Frontal cortex (tissue), 4 donors: ENCODE results near the gene PDSS2. TPM values are rescaled to one million over a fixed set of nuclear protein-coding genes. Genes with fewer than 3 reads are reported as not detected.
"Not testable (repeated sequence)": the region's sequence is repeated elsewhere in the genome, so short reads cannot be mapped to it uniquely, and the experiment has no call there.

ENCODE experiments used
- DNase-seq, 2 donors: peaks; one replicate each; pipeline ENCODE4 v3.0.0; 2012; ENCODE audit warnings: low spot score in 2 of 2
- FAIRE-seq: peaks from 2 replicates; lab custom pipeline; 2012; peaks lifted over from hg19 to GRCh38; lab: Jason Lieb, UNC
- total RNA-seq: library from RNA; depleted of rRNA; stranded (reverse); fragments of >200 nt; gene quantifications from one replicate; pipeline ENCODE4 v1.2.3, GENCODE V29; 2014
- donor health status: control.
- donor health status: control.
- donor health status: control.

PDSS2 gene
- total RNA-seq, 1 donor from 2014 or later = 6.9 TPM

DNA sequence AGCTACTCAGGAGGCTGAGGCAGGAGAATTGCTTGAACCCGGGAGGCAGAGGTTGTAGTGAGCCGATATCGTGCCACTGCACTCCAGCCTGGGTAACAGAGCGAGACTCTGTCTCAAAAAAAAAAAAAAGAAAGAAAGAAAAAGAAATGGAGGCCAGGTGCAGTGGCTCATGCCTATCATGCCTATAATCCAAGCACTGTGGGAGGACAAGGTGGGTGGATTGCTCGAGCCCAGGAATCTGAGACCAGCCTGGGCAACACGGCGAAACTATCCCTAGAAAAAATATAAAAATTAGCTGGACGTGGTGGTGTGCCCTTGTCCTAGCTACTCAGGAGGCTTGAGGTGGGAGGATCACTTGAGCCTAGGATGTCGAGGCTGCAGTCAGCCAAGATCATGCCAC is 170.1 kb downstream of the PDSS2 start:
- not testable (repeated sequence) for DNase-seq, FAIRE-seq

DNA sequence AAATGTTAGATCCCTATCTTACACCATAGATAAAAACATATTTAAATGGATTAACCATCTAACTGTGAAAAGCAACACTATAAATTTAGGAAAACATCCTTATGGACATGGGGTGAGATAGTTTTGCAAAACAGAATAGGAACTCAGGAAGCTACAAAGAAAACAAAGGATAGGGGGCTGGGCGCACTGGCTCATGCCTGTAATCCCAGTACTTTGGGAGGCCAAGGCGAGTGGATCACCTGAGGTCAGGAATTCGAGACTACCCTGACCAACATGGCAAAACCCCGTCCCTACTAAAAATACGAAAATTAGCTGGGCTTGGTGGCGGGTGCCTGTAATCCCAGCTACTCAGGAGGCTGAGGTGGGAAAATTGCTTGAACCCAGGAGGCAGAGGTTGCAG is 173.7 kb downstream of the PDSS2 start:
- FAIRE-seq, DNase-seq: not testable (repeated sequence)

- FAIRE-seq (no peak), DNase-seq (no peak)
Measured at GRCh38 chr6:107284805-107285204, 174.6 kb downstream of the PDSS2 start.

- DNase-seq (no peak), FAIRE-seq (no peak)
Measured at GRCh38 chr6:107280791-107281190, 178.6 kb downstream of the PDSS2 start.

GRCh38 chr6:107280001-107280400 is 179.4 kb downstream of the PDSS2 start:
- DNase-seq, FAIRE-seq: not testable (repeated sequence)

DNA sequence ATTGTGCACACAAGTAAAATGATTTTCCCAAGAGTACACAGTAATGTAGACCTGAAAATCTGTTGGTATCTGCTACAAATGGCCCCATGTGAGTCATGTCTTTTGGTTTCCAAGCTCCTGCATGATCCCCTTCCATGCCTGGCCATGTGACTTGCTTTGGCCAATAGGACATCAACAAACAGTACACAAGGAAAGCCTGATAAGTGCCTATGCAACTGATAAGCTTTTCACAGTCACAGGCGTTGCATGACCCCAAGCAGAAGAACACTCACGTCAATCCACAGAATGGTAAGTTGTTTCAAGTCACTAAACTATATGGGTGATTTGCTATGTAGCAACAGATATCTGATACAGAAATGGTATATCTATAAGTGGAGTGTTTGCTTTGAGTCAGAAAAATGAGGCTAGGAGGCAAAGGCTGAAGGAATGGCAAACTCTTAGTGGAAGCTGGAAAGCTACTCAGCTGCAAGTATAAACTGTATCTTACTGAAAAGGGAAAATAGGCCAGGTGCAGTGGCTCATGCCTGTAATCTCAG is 184.0 kb downstream of the PDSS2 start:
- FAIRE-seq = no peak
- no peak for DNase-seq

- FAIRE-seq (no peak), DNase-seq (no peak)
Measured at GRCh38 chr6:107274288-107274687, 185.1 kb downstream of the PDSS2 start.

DNA sequence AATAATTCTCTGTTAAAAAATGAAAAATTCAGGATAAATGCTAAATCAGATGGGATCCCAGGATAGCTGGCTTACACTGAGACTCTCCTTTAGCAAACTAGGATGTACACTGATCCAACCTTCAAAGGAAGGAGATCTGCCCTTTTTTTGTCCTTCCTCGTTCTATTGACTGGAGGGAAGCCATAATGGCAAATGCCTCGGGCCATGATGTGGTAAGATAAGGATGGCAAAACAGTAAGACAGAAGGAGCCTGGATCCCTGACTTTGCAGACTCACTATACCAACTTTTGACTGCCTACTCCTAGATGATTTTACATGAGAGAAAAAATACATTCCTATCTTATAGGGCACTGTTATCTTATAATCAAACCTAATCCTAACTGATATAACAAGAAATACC is 187.1 kb downstream of the PDSS2 start:
- FAIRE-seq (no peak), DNase-seq (no peak)

- FAIRE-seq = no peak
- DNase-seq = no peak
Measured at GRCh38 chr6:107271208-107271790, 188.1 kb downstream of the PDSS2 start.

DNA sequence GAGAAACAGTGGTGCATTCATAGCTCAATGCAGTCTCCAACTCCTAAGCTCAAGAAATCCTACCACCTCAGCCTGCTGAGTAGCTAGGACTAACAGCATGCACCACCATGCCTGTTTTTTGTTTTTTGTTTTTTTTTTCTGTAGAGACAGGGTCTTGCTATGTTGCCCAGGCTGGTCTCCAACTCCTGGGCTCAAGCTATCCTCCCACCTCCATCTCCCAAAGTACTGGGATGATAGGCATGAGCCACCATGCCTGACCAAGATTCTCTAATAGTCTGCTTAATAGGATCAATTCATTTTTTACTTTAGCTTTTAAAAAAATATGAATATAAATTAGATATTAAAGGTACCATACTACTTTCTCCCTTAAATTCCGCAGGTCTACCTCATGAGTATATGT is 191.7 kb downstream of the PDSS2 start:
- DNase-seq (no peak), FAIRE-seq (no peak)

GRCh38 chr6:107267006-107267405 is 192.4 kb downstream of the PDSS2 start:
- DNase-seq (no peak), FAIRE-seq (no peak)

- FAIRE-seq (no peak), DNase-seq (no peak)
Measured at GRCh38 chr6:107266563-107266962, 192.8 kb downstream of the PDSS2 start.

DNA sequence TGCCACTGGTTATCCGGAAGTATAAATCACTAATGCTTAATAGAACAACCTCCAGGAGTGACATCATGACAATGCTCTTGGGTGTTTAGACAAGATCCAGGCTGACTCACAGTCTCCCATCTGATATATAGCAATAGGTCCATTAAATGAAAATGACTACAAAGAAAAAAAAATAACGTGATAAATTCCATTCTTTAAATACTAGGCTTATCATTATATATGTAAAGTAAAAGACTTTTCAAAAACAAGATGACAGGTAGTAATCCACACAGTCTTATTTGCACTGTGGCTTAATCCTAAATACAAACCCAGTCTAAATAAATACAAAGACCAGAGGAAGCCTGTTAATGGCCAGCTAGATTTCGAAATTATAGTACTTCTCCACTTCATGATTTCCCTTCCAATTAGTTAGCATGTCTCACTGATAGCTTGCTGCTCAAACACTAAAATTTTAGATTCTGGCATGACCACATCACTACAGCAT is 195.0 kb downstream of the PDSS2 start:
- no peak for FAIRE-seq
- no peak for DNase-seq

- no peak for FAIRE-seq
Measured at GRCh38 chr6:107259951-107260350, 199.4 kb downstream of the PDSS2 start.

DNA sequence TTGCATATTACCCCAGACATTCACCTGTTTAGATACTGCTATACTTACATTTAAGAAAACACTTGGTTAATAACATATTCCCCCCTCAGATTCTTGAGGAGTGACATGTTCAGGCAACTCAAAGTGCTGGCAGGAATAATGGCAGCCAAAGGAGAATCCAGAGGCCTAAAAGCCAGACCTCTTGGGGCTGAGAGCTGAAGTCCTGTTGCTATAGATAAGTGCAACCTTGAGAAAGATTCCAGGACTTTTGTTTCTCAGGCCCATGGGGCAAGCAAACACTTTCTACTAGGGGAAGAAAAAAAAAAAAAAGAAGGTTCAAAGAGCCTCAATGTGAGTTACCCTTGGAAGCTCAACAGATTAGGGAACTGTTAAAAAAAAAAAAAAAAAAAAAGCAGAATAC is 211.2 kb downstream of the PDSS2 start:
- no peak for DNase-seq
- no peak for FAIRE-seq

More at GRCh38 chr6:107259951-107260350, 199.4 kb downstream of the PDSS2 start:
- DNase-seq = no peak

DNA sequence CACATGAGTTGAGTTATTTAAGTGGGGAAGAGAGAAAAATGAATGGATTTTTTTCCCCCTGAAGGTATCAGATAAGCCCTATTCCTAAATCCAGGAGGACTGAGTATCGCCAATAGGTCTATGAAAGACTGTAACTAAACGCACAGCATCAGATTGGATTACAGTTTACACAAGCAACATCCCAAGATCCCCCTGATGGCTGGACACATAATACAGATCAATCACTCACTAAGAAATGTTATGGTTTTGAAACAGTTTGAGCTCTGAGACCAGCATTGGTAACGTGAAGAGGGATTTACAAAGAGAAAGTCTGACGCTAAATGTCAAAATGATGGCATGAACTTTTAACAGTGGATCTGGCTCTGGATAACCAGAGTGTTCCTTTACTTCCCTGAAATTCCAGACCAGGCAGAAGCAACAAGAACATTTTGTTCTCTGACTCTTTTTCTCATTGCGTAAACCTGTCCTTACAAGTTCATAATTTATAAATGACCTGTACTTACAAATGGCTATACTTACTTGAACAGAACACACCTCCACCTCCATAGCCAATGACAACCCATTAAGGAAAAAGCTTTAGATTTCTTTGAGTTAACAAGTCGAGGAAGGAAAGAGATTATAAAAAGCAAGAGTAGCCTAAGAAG is 212.3 kb downstream of the PDSS2 start:
- DNase-seq (no peak), FAIRE-seq (no peak)

- no peak for DNase-seq
- no peak for FAIRE-seq
Measured at GRCh38 chr6:107246249-107246971, 213.0 kb downstream of the PDSS2 start.

DNA sequence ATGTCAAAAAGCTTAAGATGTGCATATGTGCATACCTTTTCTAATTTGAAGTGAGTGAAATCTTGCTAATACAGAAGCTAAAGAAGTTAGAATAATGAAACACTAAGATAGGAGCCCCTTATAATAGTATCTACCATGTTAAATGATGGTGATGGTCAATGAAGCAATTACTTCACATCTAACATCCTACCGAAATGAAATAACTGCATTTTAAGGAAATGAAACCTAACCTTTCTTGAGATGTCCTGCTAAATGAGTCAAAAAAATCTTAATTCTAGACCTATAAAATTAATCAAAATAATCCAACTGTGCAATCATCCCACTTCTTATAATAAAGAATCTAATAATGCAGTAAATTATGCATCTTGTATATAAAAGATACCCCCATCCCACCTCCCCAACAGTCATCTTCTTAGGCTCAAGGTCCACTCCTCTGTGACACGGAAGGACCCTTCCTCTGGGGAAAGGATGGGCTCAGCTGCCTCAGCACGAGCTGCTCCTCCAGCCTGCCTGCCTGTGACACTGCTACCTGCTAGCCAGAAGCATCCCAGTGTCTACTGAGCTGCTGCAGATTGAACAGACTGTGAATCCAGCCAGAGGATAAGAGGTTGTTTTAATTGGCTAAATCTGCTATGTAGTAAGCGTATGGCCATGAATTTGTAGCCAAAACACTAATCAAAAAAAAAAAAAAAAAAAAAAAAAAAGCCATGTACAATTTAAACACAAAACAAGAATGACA is 214.5 kb downstream of the PDSS2 start:
- FAIRE-seq (no peak), DNase-seq (no peak)

- DNase-seq = no peak
- no peak for FAIRE-seq
Measured at GRCh38 chr6:107244082-107244741, 215.2 kb downstream of the PDSS2 start.

GRCh38 chr6:107243471-107243870 is 215.9 kb downstream of the PDSS2 start:
- DNase-seq (no peak), FAIRE-seq (no peak)
